Kidney epithelial cell (primary cell): Measurements from ENCODE around the gene ST13. TPM values are rescaled to one million over a fixed set of nuclear protein-coding genes. Genes with fewer than 3 reads are reported as not detected.

Experiments
- DNase-seq: peaks from one replicate; pipeline ENCODE4 v3.0.0-alpha.2; 2010; ENCODE audit warnings: low read depth
- H3K27me3 ChIP-seq: 2 replicates; pipeline ENCODE4 v1.6.0; 2011; ENCODE audit warnings: low read length; ENCODE audit not compliant: control insufficient read depth, insufficient read depth
- H3K36me3 ChIP-seq: 2 replicates; pipeline ENCODE4 v1.5.1; 2011; ENCODE audit warnings: low read length; ENCODE audit not compliant: control insufficient read depth, insufficient read depth
- H3K4me3 ChIP-seq: 2 replicates; pipeline ENCODE4 v1.5.1; 2011; ENCODE audit warnings: low read depth, mild to moderate bottlenecking, control low read depth, low read length
- total RNA-seq: library from RNA; depleted of rRNA; stranded (reverse); fragments of >200 nt; gene quantifications from 2 replicates; pipeline ENCODE4 v1.2.3, GENCODE V29; 2015
- TF ChIP-seq, protein P1 (sequence below): IDR thresholded peaks from 2 replicates; pipeline ENCODE4 v1.5.1; 2011; ENCODE audit warnings: mild to moderate bottlenecking, moderate library complexity, low read length, control low read depth, inconsistent platforms; ENCODE audit not compliant: insufficient read depth, poor library complexity, severe bottlenecking

Gene ST13
- 160 and 163 TPM in 2 replicates for total RNA-seq

DNA sequence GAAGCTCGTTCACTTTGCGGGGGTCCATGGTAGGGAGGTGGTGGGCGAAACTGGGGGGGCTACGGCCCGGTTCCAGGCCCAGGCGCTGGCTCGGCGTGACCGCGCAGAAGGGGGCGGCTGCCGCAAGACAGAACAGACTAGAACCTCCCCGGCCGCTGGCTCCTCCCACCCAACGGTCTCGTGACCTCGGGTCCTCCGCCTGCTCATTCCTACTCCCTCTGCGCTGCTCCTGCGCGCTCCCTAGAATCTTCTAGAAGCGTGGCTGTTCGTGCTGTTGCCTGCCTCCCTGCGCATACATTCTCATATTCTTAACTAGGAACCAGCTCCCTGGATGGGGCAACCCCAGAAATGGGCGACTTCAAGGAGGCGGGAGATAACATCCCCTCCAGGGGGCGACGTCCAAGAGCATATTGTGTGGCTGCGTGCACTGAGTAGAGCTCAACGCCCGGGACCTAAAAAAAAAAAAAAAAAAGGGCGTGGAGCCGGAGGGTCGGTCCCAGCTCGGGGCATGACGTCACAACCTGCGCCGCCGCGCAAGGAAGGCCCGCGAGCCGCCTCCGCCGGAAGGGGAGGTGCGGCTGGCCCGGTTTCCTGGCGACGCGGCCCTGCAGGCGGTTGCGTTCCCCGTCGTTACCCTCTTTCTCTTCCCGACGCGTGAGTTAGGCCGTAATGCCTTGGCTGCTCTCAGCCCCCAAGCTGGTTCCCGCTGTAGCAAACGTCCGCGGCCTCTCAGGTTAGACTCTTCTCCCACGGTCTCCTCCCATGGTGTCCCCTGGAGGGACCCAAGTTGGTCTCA, at the start of gene ST13, which contains the start of gene XPNPEP3:
Gene ST13 (minus strand): TSS at position 127 of the 796 bp plus-strand sequence. CDS start 99 bp downstream, at position 28.
Gene XPNPEP3 (plus strand): TSS at position 636 of the 796 bp plus-strand sequence. CDS start 34 bp downstream, at position 670.
- TF ChIP-seq, protein P1, sequence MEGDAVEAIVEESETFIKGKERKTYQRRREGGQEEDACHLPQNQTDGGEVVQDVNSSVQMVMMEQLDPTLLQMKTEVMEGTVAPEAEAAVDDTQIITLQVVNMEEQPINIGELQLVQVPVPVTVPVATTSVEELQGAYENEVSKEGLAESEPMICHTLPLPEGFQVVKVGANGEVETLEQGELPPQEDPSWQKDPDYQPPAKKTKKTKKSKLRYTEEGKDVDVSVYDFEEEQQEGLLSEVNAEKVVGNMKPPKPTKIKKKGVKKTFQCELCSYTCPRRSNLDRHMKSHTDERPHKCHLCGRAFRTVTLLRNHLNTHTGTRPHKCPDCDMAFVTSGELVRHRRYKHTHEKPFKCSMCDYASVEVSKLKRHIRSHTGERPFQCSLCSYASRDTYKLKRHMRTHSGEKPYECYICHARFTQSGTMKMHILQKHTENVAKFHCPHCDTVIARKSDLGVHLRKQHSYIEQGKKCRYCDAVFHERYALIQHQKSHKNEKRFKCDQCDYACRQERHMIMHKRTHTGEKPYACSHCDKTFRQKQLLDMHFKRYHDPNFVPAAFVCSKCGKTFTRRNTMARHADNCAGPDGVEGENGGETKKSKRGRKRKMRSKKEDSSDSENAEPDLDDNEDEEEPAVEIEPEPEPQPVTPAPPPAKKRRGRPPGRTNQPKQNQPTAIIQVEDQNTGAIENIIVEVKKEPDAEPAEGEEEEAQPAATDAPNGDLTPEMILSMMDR, result peak; percentile 23
- peak; percentile 66 for DNase-seq
- no peaks in the 10 kb centered on the region for H3K27me3 ChIP-seq
- peak within 1 kb of the TSS; percentile 97 for H3K4me3 ChIP-seq
- no peaks in the 10 kb centered on the region for H3K36me3 ChIP-seq

- TF ChIP-seq, protein P1, result no peak
- no peaks in the 10 kb centered on the region for H3K36me3 ChIP-seq
- no peak overlapping the region for H3K4me3 ChIP-seq
- H3K27me3 ChIP-seq, result no peaks in the 10 kb centered on the region
- no peak for DNase-seq
These were observed 47.7 kb upstream of the ST13 start for GRCh38 chr22:40904101-40904500.

DNA sequence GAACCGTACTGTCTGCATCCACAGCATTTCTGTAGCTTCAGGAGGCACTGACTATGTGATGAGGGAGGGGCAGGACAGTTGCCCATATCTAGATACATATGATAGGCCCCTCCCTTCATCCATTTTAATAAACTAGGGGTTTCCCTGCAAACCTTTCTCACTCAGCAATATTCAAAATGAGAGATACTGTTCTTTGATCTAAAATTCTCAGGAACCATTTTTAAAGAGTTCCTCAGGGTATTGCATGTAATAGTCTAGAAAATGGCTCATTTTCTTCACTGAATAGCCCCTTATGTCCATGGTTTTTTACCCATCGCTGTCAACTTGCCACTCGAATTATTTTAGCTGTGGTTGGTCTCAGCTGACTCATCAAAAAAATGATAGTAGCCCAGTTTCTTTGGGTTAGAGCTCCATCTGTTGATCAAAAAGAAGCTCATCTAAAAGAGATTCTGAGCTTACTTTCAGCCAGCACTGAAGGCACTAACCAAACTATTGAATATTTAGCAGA, 42.5 kb upstream of the ST13 start:
- peak; percentile 28 for DNase-seq
- Histone ChIP-seq H3K27me3 (no peaks in the 10 kb centered on the region), H3K4me3 (no peak overlapping the region), H3K36me3 (no peaks in the 10 kb centered on the region)
- TF ChIP-seq, protein P1, result peak; percentile 52

GRCh38 chr22:40894417-40894816, 38.0 kb upstream of the ST13 start:
- Histone ChIP-seq H3K27me3 (no peaks in the 10 kb centered on the region), H3K36me3 (no peaks in the 10 kb centered on the region), H3K4me3 (no peak overlapping the region)
- DNase-seq, result no peak
- TF ChIP-seq, protein P1, result no peak

DNA sequence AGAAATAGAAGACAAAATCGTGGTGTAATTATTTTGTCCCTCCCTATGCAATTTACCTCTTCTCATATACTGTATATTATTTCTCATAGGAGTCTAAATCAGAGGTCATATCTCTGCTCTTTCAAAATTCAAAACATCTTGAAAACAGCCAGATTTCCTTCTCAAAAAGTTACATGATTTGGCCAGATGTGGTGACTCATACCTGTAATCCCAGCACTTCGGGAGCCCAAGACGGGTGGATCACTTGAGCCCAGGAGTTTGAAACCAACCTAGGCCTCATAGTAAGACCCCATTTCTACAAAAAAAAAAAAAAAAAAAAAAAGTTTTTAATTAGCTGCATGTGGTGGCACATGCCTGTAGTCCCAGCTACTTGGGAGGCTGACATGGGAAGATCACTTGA, 34.4 kb upstream of the ST13 start:
- no peak for DNase-seq
- Histone ChIP-seq H3K4me3 (no peak overlapping the region), H3K27me3 (no peaks in the 10 kb centered on the region), H3K36me3 (no peaks in the 10 kb centered on the region)
- TF ChIP-seq, protein P1, result no peak

GRCh38 chr22:40889116-40889515, 32.7 kb upstream of the ST13 start:
- H3K27me3 ChIP-seq, result no peaks in the 10 kb centered on the region
- TF ChIP-seq, protein P1, result no peak
- no peak overlapping the region for H3K4me3 ChIP-seq
- DNase-seq, result no peak
- H3K36me3 ChIP-seq, result no peaks in the 10 kb centered on the region
